GM19240 (cell line): Measurements from ENCODE around the gene ELP5.

Experiments used
- DNase-seq: peaks from one replicate; pipeline ENCODE4 v3.0.0; 2011; ENCODE audit warnings: low spot score; ENCODE audit not compliant: insufficient read length

Gene ELP5

GRCh38 chr17:7282752-7283321 lies 30.8 kb downstream of the ELP5 start:
- no peak for DNase-seq

- DNase-seq = no peak
Observed at GRCh38 chr17:7283471-7284216, 31.6 kb downstream of the ELP5 start.

- no peak for DNase-seq
Observed at GRCh38 chr17:7284911-7285310, 32.9 kb downstream of the ELP5 start.

- no peak for DNase-seq
Observed at GRCh38 chr17:7285679-7286078, 33.7 kb downstream of the ELP5 start.

DNA sequence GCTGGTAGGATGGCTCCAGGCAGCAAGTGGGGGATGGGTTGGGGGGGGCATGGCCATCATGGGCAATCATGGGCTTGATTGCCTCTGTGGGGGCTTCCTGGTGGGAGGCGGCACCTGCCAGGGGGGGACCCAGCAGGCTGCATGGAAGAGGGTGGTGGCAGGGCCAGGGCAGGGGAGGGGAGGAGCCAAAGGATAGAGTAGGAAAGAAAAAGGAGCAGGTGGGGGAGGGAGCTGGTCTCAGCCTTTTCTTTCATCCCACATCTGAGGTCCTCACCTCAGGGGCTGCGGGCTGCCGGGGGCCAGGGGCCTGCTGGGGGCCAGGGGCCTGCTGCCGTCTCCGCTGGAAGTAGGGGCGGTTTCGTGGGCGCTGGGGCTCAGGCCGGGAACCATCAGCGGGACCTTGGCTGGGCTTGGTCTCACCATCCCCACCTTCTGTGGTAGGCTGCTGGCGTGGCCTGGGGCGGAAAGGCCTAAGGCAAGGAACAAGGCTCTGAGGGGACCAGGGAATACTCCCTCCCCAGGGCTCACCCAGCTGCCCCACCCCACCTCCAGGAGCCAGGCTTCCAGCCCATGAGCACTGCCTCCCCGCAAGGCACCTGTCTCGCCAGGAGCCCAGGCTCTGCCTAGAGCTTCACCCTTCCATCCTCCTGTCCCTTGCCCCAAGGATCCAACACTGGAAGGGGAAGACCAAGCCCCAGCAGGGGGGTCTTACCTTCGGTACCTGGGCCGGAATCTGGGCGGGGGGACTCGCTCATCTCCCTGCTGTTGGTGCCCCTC lies 37.4 kb downstream of the ELP5 start:
- no peak for DNase-seq

DNA sequence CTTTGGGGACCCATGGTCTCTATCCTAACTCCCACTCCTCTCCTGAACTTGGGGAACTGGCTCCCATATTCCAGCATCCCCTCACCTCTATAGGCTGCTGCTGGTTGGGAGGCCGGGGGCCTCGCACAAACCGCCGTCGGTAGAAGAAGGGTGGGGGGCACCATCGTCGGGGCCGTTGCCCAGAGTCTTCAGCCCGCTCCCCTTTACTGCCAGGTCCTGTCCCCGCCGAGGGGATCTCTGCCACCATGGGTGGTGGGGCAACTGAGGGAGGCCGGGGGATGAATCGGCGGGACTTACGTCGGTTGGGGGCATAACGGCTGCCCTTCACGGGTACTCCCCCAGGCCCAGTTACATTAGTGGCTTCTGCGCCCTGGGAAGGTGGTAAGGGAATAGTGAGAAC lies 38.2 kb downstream of the ELP5 start:
- DNase-seq = no peak

DNA sequence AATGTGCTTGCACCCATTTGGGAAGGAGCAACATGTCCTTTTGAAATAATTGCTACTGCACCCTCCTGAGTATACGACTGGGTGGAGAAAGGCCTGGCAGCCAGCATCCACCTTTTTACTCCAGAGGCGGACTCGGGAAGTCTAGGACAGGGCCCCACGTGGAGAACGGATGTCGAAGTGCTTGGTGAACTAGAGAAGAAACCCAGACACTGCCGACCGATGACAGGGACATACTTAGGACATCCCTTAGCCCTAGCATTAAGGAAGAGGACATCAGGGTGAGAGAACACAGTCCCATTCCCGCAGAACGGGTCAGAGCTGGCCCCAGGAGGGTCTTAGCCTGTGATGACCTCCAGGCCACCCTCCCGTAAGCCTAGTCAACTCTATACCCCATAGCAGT lies 38.7 kb downstream of the ELP5 start:
- DNase-seq = no peak

DNA sequence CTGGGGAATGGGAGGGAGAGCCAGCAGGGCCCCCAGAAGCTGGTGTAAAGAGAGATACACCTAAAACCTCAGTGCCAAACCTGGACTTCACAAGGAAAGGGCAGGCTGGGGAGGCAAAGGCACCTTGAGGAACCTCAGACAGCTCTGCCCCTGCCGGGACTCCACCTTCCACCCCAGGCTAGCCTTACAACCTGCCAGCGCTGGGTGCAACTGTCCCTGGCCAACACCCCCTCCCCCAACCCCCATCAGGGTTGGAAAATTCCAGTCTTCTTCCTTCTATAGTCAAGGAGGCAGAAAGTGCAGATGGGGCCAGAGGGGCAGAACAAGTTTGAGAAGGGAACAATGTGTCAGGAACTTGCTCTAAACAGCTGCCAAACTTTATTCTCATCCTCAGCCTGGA lies 40.2 kb downstream of the ELP5 start:
- no peak for DNase-seq

- DNase-seq = no peak
Observed at GRCh38 chr17:7292729-7293128, 40.7 kb downstream of the ELP5 start.

DNA sequence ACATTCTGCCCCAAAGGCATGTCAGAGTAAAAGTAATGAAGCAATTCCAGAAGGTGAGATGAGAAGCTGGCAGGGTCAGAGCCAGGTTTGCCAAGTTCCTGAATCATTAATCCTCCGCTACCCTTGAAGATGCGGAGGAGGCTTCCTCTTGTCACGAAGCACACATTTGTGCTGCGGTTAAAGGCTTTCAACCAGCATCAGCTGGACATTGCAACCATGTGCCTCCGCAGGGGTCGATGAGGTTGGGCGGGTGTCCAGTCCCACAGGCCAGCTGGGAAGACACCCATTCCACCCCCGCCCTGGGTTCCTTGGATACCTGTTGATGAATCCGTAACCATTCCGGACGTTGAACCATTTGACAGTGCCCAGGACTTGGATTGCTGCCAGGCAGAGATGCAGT lies 41.1 kb downstream of the ELP5 start:
- DNase-seq = no peak

DNA sequence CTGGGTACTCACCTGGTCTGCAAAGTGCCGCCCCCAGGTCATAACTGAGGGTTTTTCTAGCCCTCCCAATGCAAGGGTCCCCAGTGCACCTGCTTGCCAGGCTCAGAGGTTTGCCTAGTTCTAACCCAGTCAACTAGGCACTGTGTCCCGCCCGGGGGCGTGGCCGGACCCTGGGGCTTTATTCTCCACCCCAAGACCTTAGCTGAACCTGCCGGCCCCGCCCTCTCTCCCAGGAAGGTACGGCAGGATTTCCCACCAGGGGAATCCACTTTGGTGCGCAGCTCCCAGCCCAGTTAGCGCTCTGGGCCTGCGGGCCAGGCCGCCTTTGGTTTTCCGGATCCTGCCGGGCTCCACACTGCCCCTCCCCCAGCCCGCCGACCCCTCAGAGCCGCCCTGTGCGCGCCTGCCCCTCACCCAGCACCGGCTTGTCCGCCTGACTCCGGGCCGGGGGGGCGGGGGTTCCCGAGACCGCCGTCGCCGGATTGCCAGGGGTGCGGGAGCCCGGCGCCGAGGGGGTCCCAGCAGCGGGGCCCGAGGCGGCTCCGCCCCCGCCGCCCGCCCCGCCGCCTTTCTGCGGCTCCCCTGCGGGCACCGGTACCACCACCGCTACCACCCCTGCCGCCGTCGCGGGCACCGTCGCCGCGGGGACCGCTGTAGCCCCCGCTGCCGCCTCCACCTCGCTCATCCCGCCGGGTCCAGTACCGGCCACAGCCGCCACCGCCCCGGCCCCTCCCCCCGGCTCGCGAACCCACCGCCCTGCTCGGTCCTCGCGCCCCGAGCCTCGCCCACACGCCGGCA lies 42.0 kb downstream of the ELP5 start:
- DNase-seq = no peak

DNA sequence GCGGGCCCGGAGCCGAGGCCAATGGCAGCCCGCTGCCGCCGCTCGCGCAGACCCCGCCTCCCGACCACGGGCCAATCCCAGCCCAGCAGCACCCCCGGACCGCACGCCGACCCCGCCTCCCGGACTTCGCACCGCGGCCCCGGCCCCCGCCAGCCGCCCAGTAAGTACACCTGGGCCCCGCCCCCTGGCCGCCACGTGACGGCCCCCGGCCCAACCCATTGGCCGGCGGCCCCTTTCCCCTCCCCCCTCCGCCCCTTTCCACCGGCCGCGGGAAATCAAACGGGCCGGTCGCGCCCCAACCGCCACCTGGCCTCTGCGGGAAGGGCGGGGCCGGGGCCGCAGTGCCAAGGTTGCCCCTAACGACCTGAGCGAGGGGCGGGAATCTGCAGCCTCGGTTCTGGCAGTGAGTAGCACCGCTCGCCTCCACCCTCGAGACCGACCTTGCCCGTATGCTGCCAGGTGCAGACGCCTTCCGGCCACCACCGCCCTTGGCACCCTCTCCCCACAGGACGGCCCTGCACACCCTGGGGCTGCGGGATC lies 42.7 kb downstream of the ELP5 start, which contains the start of gene YBX2:
Gene YBX2 (minus strand): TSS at position 26 of the 540 bp plus-strand sequence. CDS start 139 bp downstream, outside the sequence.
- DNase-seq = peak; percentile 59

- DNase-seq = no peak
Observed at GRCh38 chr17:7295230-7296180, 43.5 kb downstream of the ELP5 start.

GRCh38 chr17:7296189-7296861 lies 44.3 kb downstream of the ELP5 start:
- peak; percentile 79 for DNase-seq

DNA sequence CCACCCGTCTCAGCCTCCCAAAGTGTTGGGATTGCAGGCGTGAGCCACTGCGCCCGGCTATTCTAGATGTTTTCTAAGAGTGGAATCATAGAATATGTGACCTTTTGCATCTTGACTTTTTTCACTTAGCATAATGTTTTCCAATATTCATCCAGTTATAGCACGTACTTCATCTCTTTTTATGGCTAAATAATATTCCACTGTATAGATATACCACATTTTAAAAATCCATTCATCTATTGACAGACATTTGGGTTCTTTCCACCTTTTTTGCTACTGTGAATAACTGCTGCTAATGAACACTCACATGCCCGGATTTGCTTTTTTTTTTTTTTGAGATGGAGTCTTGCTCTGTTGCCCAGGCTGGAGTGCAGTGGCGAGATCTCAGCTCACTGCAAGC lies 52.2 kb downstream of the ELP5 start:
- no peak for DNase-seq

DNA sequence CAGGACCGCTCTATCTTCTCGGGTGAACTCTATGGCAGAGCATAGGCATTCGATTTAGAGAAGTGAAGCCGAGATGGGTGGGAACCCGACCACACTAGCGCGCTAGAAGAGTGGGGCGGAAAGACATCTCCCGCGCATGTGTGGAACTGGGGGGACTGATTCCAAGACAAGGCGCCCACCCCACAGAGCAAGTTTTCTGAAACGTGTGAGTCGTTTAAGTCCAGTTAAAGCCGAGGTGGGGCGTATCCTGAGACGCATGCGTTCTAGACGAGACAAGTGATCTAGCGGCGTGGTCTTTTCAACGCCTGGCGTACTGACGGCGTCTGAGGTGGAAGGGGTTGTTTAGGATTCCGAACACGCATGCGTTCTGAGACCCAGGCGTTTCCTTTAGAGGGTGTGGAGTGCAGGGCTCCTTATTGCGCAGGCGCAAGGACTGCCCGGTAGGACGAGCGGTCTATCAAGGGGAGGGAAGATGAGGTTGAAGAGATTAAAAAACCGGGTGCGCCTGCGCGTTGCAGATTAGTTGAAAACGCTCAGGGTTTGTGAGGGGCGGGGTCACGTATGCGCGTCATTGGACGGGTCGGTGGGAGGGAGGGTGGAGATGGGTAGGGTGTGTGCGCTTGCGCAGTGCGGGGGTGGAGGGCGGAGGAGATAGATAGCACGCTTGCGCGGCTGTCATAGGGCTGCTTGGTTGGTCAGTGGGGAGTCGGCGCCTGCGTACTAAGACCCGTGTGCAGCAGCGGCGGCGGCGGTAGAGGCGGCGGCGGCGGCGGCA lies 55.1 kb downstream of the ELP5 start, which contains the start of gene EIF5A:
Gene EIF5A (plus strand): TSS at position 718 of the 775 bp plus-strand sequence. CDS start 2,008 bp downstream, outside the sequence.
- peak; percentile 96 for DNase-seq

DNA sequence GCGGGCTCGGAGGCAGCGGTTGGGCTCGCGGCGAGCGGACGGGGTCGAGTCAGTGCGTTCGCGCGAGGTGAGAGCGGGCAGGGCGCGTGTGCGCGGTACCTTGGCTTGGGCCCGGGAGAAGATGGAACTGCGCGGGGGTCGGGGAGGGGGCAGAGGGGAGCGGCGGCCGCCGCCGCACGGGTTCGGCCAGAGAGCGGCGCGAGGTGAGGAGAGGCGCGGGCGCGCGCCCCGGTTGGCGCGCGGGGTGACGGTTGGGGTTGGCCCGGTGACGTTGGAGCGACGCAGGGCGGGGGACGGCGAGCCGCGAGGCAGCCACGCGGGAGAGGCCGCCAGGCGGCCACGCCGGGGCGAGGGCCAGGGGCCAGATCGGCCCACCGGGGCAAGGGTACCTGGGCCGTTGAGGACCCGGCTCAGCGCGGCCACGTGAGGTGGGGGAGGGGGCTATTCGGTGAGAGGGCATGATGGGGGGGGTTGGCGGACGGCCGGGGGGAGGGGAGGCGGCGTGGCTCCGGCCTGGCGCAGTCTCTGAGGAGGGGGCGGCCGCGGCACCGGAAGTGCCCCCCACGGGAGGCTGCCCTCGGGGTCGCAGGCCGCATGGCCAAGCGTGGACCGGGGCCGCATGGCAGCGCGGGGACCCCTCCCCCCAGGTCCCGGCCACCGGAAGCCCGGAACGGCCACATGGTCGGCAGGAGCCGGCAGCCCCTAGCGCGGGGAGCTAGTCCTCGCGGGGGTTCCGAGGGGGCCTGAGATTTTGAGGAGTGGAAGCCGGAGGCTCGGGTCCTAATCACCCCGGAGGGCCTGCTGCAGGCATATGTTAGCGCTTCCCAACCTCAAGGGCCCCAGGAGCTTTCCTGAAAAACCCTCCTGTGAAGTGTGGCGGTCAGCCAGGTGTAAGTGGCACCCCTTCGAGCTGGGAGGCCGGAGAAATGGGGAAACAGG lies 55.9 kb downstream of the ELP5 start:
- DNase-seq = no peak
